DLD1 (cell line): ENCODE data around the gene SDF2.
"Not testable (repeated sequence)": the region's sequence is repeated elsewhere in the genome, so short reads cannot be mapped to it uniquely, and the experiment has no call there.

Source experiments
- in situ Hi-C: cut with HindIII; loops from 2 replicates; pipeline ENCODE4 v1.10.0; 2017; ENCODE audit warnings: low sequenced_read_pairs

SDF2 gene

GRCh38 chr17:28635506-28635905 is 26.2 kb downstream of the SDF2 start:
- in situ Hi-C loops: no loop called here

DNA sequence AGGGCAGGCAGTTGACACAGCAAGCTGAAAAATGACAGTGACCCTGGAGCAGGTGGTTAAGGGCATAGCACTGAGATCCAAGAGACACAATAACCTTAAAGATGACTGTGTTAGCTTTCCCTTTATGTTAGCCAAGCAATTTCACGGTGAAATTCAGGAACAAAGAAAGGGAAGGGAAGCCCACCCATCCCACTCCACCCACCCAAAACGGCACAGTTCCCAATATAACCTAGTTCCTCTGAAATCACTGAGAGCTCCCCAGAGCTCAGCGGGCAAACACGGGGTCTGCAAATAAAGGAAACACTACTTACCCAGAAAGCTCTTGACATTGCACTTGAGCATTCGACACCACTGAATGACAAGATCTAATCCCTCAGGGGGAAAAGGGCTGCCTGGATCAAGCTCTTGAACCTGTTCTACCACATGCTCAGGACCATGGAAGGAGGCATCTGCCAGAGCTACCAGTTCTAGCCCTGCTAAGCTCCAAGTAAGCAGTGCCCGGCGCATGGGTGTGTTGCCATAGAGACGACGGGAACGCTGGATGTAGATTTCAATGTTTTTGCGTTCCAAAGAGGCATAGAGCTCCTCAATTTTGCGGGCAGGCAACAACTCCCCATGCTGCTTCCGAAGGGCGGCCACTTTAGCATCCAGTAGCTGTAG is 27.4 kb downstream of the SDF2 start:
- in situ Hi-C loops: no loop called here

- in situ Hi-C loops: no loop called here
These were observed 34.9 kb downstream of the SDF2 start for GRCh38 chr17:28626818-28627217.

- in situ Hi-C loops: no loop called here
These were observed 37.6 kb downstream of the SDF2 start for GRCh38 chr17:28624148-28624547.

DNA sequence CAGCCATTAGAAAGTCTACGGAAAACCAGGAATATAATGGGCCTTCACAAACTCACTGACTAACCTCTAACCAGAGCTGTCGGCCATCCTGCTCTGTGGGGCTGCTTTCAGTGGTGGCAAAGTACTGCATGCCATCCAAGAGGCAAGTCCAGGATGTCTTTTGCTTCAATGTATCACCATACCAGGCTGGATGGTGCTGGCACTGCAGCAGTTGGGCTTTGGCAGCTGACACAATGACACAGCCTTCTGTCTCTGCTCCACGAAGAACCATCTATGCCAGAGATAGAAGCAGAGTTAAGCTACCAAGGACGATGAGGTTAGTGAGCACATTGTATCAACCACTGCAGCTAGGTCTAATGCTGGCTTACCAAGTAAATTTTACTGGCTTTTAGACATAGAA is 38.0 kb downstream of the SDF2 start:
- in situ Hi-C loops: no loop called here

DNA sequence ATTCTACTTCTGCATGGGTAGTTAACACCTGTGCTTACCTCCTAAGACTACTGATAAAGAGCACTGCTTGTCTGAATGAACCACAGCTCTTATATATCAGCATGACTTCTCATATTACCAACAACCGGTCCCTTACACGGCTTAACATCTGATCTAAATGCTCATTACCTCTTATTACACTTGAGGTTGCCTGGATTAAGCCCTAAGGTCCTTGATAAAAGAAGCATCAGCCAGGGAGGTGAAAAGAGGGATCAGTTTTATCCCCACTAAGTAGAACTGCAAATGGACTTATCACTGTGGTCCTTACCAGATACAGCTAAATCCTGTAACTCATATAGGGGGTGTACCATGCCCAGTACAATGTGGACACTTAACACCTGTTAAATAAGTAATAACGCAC is 39.5 kb downstream of the SDF2 start:
- in situ Hi-C loops: no loop called here

DNA sequence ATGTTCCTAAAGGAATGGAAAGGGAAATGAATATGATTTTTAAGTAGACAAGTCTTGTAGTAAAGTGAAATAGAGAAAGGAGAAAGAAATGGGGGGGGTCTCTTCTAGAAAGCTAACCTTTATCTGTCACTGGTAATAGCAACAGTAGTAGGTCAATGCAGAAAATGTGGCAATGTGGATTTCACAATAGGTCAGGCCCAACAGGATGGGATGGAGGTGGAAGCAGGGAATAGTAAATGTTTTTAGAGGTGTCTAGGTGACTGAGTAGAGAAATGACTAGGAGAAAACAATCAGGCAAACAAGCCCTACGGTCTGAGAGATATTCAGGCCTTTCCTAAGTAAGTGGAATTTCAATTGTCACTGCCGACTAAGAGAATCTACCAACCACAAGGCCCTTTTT is 41.7 kb downstream of the SDF2 start:
- in situ Hi-C loops: no loop called here

DNA sequence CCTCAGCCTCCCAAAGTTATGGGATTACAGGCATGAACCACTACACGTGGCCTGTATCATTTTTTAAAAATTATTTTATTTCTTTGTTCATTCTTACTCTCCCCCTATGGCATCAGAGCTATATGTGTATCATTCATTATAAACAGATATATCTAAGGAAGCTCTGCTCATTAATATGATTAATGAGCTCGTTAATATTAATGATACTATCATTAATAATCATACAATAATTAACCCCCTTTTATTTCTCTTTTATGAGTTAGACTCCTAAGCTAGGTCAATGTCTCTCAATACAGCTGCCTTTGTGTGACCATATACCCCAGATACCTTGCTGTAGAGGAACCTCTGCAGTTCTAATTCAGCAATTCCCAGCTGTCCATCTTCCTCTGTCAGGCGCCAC is 43.2 kb downstream of the SDF2 start:
- in situ Hi-C loops: no loop called here

DNA sequence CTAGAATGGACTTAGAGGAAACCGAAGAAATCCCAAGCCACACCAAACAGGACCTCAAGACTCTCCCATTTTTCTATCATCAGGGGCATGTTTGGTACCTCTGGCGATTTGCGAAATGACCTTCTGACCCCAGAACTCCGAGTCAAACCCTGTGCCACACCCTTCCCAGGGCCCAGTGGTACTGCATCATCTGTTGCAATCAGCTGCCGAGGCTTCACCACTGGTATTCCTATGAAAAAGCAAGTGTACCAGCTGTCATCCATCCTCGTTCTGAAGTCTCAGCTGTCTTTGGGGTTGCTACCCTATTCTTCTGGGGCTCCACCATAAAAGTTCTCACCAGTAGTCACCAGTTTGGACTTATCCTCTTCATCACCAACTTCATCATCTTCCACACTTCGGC is 45.4 kb downstream of the SDF2 start:
- in situ Hi-C loops: no loop called here

- in situ Hi-C loops: no loop called here
These were observed 46.3 kb downstream of the SDF2 start for GRCh38 chr17:28615260-28615940.

GRCh38 chr17:28613931-28614381 is 47.8 kb downstream of the SDF2 start, which contains the start of gene RSKR:
RSKR (minus strand) TSS chr17:28614185; CDS start chr17:28614161, 24 bp downstream.
- in situ Hi-C loops: no loop called here

GRCh38 chr17:28612936-28613872 is 48.5 kb downstream of the SDF2 start:
- in situ Hi-C loops: no loop called here

GRCh38 chr17:28612531-28612930 is 49.2 kb downstream of the SDF2 start:
- in situ Hi-C loops: no loop called here

GRCh38 chr17:28610376-28610775 is 51.3 kb downstream of the SDF2 start:
- in situ Hi-C loops: no loop called here

GRCh38 chr17:28604031-28604430 is 57.7 kb downstream of the SDF2 start:
- in situ Hi-C loops: not testable (repeated sequence)

- in situ Hi-C loops: no loop called here
These were observed 62.2 kb downstream of the SDF2 start for GRCh38 chr17:28599311-28600184.

- in situ Hi-C loops: no loop called here
These were observed 62.9 kb downstream of the SDF2 start, which contains the start of gene SPAG5 for GRCh38 chr17:28598799-28599310. SPAG5 (minus strand) TSS chr17:28599025; CDS start chr17:28598946, 79 bp downstream.

DNA sequence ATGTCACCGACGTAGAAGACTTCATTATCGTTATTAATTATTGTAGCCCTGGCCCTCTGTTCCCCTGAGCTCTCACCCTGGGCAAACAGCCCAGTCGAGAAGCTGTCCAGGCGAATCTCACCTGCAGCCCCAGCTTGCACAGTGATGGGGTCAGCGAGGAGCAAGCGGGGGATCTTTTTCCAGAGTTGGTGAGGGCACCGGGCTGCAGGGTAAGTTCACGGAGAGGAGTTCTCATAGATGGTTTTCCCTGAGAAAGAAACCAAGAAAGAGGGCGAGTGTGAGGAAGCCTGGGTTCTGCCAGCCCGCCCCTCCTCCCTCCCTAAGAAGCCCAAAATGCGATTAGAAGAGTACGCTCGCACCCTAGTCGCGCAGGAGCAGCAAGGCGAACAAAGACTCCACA is 63.3 kb downstream of the SDF2 start:
- in situ Hi-C loops: no loop called here
